Measurements from ENCODE around the gene FRS3.

Gene FRS3

GRCh38 chr6:41736186-41736733, 43.4 kb downstream of the FRS3 start:
- H3K4me2 ChIP-seq, result peak overlapping the region; percentile 100
- H4K20me1 ChIP-seq, result peaks cover 7% of the 10 kb centered on the region; the same call in 1 of the 2 replicates
- no peaks in the 10 kb centered on the region for H3K9me3 ChIP-seq
- no peak for TF ChIP-seq Cebpa-rat (IDR thresholded peaks at IDR 0.05)
- no peaks in the 10 kb centered on the region for H3K36me3 ChIP-seq
- H3K4me3 ChIP-seq, result no peak overlapping the region
- H3K27me3 ChIP-seq, result no peaks in the 10 kb centered on the region
- peaks cover 40% of the 10 kb centered on the region for H3K4me1 ChIP-seq
- H3K27ac ChIP-seq, result no peak overlapping the region
- H3K9ac ChIP-seq, result no peak overlapping the region

GRCh38 chr6:41735427-41736185, 44.1 kb downstream of the FRS3 start, which contains the start of gene TFEB:
TFEB (minus strand) TSS chr6:41735608; CDS start chr6:41691213, 44,395 bp downstream.
- H3K4me3 ChIP-seq, result peak within 1 kb of the TSS; percentile 90
- no peaks in the 10 kb centered on the region for H3K27me3 ChIP-seq
- peak within 1 kb of the TSS; percentile 96 for H3K9ac ChIP-seq
- H3K4me1 ChIP-seq, result peaks cover 47% of the 10 kb centered on the region
- no peaks in the 10 kb centered on the region for H3K36me3 ChIP-seq
- peak within 1 kb of the TSS; percentile 94 for H3K27ac ChIP-seq
- H4K20me1 ChIP-seq, result peaks cover 14% of the 10 kb centered on the region
- H3K9me3 ChIP-seq, result no peaks in the 10 kb centered on the region
- peak within 1 kb of the TSS; percentile 100 for H3K4me2 ChIP-seq
- TF ChIP-seq Cebpa-rat (IDR thresholded peaks at IDR 0.05), result no peak

- peaks cover 21% of the 10 kb centered on the region for H4K20me1 ChIP-seq
- peak overlapping the region; percentile 90 for H3K4me3 ChIP-seq
- no peaks in the 10 kb centered on the region for H3K36me3 ChIP-seq
- peak overlapping the region; percentile 96 for H3K9ac ChIP-seq
- peaks cover 54% of the 10 kb centered on the region for H3K4me1 ChIP-seq
- H3K27ac ChIP-seq, result peak overlapping the region; percentile 94
- H3K27me3 ChIP-seq, result no peaks in the 10 kb centered on the region
- TF ChIP-seq Cebpa-rat (IDR thresholded peaks at IDR 0.05), result no peak
- no peaks in the 10 kb centered on the region for H3K9me3 ChIP-seq
- peak overlapping the region; percentile 100 for H3K4me2 ChIP-seq
Observed at GRCh38 chr6:41734666-41735426, 44.9 kb downstream of the FRS3 start.

GRCh38 chr6:41733707-41734665, 45.7 kb downstream of the FRS3 start:
- Histone ChIP-seq H3K4me3 (peak overlapping the region; percentile 90), H3K9me3 (no peaks in the 10 kb centered on the region), H3K36me3 (no peaks in the 10 kb centered on the region), H4K20me1 (peaks cover 30% of the 10 kb centered on the region), H3K4me2 (peak overlapping the region; percentile 100), H3K9ac (peak overlapping the region; percentile 96), H3K4me1 (peaks cover 59% of the 10 kb centered on the region), H3K27ac (peak overlapping the region; percentile 94), H3K27me3 (no peaks in the 10 kb centered on the region)
- TF ChIP-seq Cebpa-rat (IDR thresholded peaks at IDR 0.05), result no peak

- Histone ChIP-seq H3K27me3 (no peaks in the 10 kb centered on the region), H3K36me3 (no peaks in the 10 kb centered on the region), H3K9ac (peak overlapping the region; percentile 88), H3K4me1 (peaks cover 66% of the 10 kb centered on the region), H4K20me1 (peaks cover 36% of the 10 kb centered on the region), H3K9me3 (no peaks in the 10 kb centered on the region), H3K27ac (peak overlapping the region; percentile 94), H3K4me3 (peak overlapping the region; percentile 90), H3K4me2 (peak overlapping the region; percentile 100)
- TF ChIP-seq Cebpa-rat (IDR thresholded peaks at IDR 0.05), result no peak
Observed at GRCh38 chr6:41733360-41733706, 46.4 kb downstream of the FRS3 start.

- Histone ChIP-seq H3K9ac (peak overlapping the region; percentile 88), H3K4me1 (peaks cover 71% of the 10 kb centered on the region), H3K27me3 (no peaks in the 10 kb centered on the region), H3K4me3 (peak overlapping the region; percentile 90), H3K36me3 (no peaks in the 10 kb centered on the region), H3K9me3 (no peaks in the 10 kb centered on the region), H4K20me1 (peaks cover 41% of the 10 kb centered on the region), H3K4me2 (peak overlapping the region; percentile 100), H3K27ac (peak overlapping the region; percentile 94)
- no peak for TF ChIP-seq Cebpa-rat (IDR thresholded peaks at IDR 0.05)
Observed at GRCh38 chr6:41732591-41733359, 46.9 kb downstream of the FRS3 start.

GRCh38 chr6:41732149-41732548, 47.6 kb downstream of the FRS3 start:
- Histone ChIP-seq H3K9me3 (no peaks in the 10 kb centered on the region), H3K27me3 (no peaks in the 10 kb centered on the region), H3K4me2 (peak overlapping the region; percentile 100), H3K4me1 (peaks cover 77% of the 10 kb centered on the region), H3K27ac (peak overlapping the region; percentile 74), H3K36me3 (no peaks in the 10 kb centered on the region), H4K20me1 (peaks cover 45% of the 10 kb centered on the region), H3K9ac (peak overlapping the region; percentile 88), H3K4me3 (peak overlapping the region; percentile 90)
- no peak for TF ChIP-seq Cebpa-rat (IDR thresholded peaks at IDR 0.05)

- H3K4me2 ChIP-seq, result peak overlapping the region; percentile 100
- peaks cover 45% of the 10 kb centered on the region for H4K20me1 ChIP-seq
- no peaks in the 10 kb centered on the region for H3K27me3 ChIP-seq
- no peak for TF ChIP-seq Cebpa-rat (IDR thresholded peaks at IDR 0.05)
- peak overlapping the region; percentile 88 for H3K9ac ChIP-seq
- no peaks in the 10 kb centered on the region for H3K36me3 ChIP-seq
- peaks cover 82% of the 10 kb centered on the region for H3K4me1 ChIP-seq
- no peaks in the 10 kb centered on the region for H3K9me3 ChIP-seq
- H3K27ac ChIP-seq, result peak overlapping the region; percentile 74
- H3K4me3 ChIP-seq, result peak overlapping the region; percentile 90
Observed at GRCh38 chr6:41731561-41732086, 48.1 kb downstream of the FRS3 start.
